Measurements from ENCODE around the gene NCOR2.

Gene NCOR2

GRCh38 chr12:124601706-124602105 lies 34.3 kb upstream of the NCOR2 start:
- H3K4me3 ChIP-seq (ENCODE audit: low read depth, low read length): no peak overlapping the region
- no peak for DNase-seq (ENCODE audit: low read depth)
- TF ChIP-seq MAX (IDR thresholded peaks at IDR 0.05; ENCODE audit: low read depth, low read length) (no peak), POLR2A (IDR thresholded peaks at IDR 0.05; ENCODE audit: extremely low read depth, insufficient read length) (no peak), MYC (IDR thresholded peaks at IDR 0.05; ENCODE audit: low read depth, low read length) (no peak), CTCF (IDR thresholded peaks at IDR 0.05; ENCODE audit: low read depth, low read length) (no peak)

GRCh38 chr12:124599074-124599999 lies 31.9 kb upstream of the NCOR2 start:
- no peak for TF ChIP-seq MAX (IDR thresholded peaks at IDR 0.05; ENCODE audit: low read depth, low read length)
- TF ChIP-seq CTCF (IDR thresholded peaks at IDR 0.05; ENCODE audit: low read depth, low read length): peak; percentile 36
- TF ChIP-seq MYC (IDR thresholded peaks at IDR 0.05; ENCODE audit: low read depth, low read length): peak; percentile 49
- H3K4me3 ChIP-seq (ENCODE audit: low read depth, low read length): no peak overlapping the region
- DNase-seq (ENCODE audit: low read depth): peak; percentile 79

GRCh38 chr12:124597041-124597440 lies 29.6 kb upstream of the NCOR2 start:
- DNase-seq (ENCODE audit: low read depth): no peak
- H3K4me3 ChIP-seq (ENCODE audit: low read depth, low read length): no peak overlapping the region
- TF ChIP-seq MAX (IDR thresholded peaks at IDR 0.05; ENCODE audit: low read depth, low read length) (no peak), POLR2A (IDR thresholded peaks at IDR 0.05; ENCODE audit: extremely low read depth, insufficient read length) (no peak), CTCF (IDR thresholded peaks at IDR 0.05; ENCODE audit: low read depth, low read length) (no peak), MYC (IDR thresholded peaks at IDR 0.05; ENCODE audit: low read depth, low read length) (no peak)

GRCh38 chr12:124595444-124595843 lies 28.0 kb upstream of the NCOR2 start:
- no peak for DNase-seq (ENCODE audit: low read depth)
- no peak for TF ChIP-seq CTCF (IDR thresholded peaks at IDR 0.05; ENCODE audit: low read depth, low read length)
- TF ChIP-seq MAX (IDR thresholded peaks at IDR 0.05; ENCODE audit: low read depth, low read length): no peak
- TF ChIP-seq POLR2A (IDR thresholded peaks at IDR 0.05; ENCODE audit: extremely low read depth, insufficient read length): no peak
- TF ChIP-seq MYC (IDR thresholded peaks at IDR 0.05; ENCODE audit: low read depth, low read length): no peak
- H3K4me3 ChIP-seq (ENCODE audit: low read depth, low read length): no peak overlapping the region

- DNase-seq (ENCODE audit: low read depth): no peak
- no peak overlapping the region for H3K4me3 ChIP-seq (ENCODE audit: low read depth, low read length)
- no peak for TF ChIP-seq MYC (IDR thresholded peaks at IDR 0.05; ENCODE audit: low read depth, low read length)
- no peak for TF ChIP-seq CTCF (IDR thresholded peaks at IDR 0.05; ENCODE audit: low read depth, low read length)
- TF ChIP-seq POLR2A (IDR thresholded peaks at IDR 0.05; ENCODE audit: extremely low read depth, insufficient read length): no peak
- no peak for TF ChIP-seq MAX (IDR thresholded peaks at IDR 0.05; ENCODE audit: low read depth, low read length)
Measured at GRCh38 chr12:124594851-124595250, 27.4 kb upstream of the NCOR2 start.

Data from NB4 (cell line).